NB4 (cell line): Measurements from ENCODE around the gene DNAJC5.

Experiments used
- MYC ChIP-seq: IDR thresholded peaks from 2 replicates; pipeline ENCODE4 v1.6.1; 2011; ENCODE audit warnings: low read depth, low read length
- POLR2A ChIP-seq: IDR thresholded peaks from 2 replicates; pipeline ENCODE4 v1.6.1; 2011; ENCODE audit warnings: mild to moderate bottlenecking; ENCODE audit not compliant: insufficient read length; ENCODE audit errors: extremely low read depth
- TF ChIP-seq, protein P1 (sequence below): IDR thresholded peaks from one replicate; pipeline ENCODE4 v1.5.1; 2012; ENCODE audit warnings: low read depth, low read length

DNA sequence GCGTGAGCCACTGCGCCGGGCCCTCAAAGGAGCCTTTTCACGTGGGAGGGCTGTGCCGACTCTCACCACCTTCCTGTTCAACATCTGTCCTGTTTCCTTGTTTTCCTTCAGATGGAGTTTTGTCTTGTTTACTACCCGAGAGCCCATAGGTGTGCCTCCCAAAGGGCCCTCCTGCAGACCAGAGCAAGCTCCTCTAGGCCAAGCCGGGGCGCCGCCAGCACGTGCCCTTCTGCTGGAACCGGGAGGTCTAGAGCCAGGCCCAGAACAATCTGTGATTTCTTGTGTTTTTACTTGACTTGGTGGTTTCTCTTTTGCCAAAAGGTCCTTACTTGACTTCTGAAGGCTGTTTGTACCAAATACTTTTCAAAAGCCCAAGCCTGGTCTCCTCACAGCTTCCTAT lies 8.0 kb upstream of the DNAJC5 start:
- TF ChIP-seq, protein P1, sequence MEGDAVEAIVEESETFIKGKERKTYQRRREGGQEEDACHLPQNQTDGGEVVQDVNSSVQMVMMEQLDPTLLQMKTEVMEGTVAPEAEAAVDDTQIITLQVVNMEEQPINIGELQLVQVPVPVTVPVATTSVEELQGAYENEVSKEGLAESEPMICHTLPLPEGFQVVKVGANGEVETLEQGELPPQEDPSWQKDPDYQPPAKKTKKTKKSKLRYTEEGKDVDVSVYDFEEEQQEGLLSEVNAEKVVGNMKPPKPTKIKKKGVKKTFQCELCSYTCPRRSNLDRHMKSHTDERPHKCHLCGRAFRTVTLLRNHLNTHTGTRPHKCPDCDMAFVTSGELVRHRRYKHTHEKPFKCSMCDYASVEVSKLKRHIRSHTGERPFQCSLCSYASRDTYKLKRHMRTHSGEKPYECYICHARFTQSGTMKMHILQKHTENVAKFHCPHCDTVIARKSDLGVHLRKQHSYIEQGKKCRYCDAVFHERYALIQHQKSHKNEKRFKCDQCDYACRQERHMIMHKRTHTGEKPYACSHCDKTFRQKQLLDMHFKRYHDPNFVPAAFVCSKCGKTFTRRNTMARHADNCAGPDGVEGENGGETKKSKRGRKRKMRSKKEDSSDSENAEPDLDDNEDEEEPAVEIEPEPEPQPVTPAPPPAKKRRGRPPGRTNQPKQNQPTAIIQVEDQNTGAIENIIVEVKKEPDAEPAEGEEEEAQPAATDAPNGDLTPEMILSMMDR, result no peak
- TF ChIP-seq POLR2A, result no peak
- TF ChIP-seq MYC, result no peak
